ENCODE data around the gene ZNF493.

The ZNF493 gene

DNA sequence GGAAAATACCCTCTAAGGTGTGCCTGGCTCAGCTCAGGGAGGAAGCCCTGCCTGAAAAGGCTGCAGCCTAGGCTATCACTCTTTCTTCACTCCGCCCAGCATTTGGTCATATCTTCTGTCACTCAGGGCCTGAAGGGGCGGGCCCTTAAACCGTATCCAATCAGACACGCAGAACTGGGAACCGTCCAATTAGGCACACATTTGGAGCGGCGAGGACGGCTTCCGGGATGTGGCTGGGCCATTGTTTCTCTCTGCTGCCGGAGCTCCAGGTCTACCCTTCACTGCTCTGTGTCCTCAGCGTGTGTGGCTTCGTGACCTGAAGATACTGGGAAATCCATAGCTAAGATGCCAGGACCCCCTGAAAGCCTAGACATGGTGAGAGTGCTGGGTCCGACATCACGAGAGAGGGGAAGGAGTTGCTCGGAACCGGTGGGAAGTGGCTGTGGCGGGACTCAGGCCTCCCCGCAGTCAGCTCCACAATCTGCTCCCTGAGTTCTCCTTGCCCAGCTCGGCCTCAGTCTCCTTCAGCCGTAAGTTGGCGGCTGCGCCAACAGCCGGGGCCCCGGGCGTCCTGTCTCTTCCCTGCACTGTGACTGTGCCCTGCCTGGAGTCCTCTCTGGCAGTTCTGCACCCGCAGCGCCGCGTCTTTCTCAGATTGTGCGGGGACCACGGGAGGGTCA lies at the start of gene ZNF493:
Gene ZNF493 (plus strand): TSS at position 241 of the 680 bp plus-strand sequence. CDS start 105 bp downstream, at position 346.
- peak; percentile 91 for DNase-seq (ENCODE audit: low spot score)

DNA sequence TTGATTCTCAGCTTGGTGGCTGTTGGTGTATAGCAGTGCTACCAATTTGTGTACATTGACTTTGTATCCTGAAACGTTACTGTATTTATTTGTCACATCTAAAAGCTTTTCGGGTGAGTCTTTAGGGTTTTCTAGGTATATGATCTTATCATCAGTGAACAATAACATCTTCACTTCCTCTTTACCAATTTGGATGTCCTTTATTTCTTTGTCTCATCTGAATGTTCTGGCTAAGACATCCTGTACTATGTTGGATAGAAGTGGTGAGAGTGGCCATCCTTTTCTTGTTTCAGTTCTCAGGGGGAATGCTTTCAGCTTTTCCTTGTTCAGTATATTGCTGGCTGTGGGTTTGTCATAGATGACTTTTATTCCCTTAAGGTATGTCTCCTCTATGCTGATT lies 44.1 kb upstream of the ZNF493 start:
- DNase-seq (ENCODE audit: low spot score) = no peak

DNA sequence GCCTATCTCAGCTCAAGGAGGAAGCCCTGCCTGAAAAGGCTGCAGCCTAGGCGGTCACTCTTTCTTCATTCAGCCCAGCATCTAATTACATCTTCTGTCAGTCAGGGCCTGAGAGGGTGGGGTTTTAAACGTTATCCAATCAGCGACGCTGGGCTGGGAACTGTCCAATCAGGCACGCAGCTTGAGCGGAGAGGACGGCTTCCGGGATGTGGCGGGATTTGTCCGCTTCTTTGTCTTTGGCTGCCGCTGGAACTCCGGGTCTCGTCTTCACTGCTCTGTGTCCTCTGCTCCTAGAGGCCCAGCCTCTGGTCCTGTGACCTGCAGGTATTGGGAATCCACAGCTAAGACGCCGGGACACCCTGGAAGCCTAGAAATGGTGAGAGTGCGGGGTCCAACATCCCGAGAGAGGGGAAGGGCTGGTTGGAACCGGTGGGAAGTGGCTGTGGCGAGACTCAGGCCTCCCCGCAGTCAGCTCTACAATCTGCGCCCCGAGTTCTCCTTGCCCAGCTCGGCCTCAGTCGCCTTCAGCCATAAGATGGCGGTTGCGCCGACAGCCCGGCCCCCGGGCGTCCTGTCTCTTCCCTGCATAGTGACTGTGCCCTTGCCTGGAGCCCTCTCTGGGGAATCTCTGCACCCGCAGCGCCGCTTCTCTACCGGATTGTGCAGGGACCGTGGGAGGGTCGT lies 38.0 kb upstream of the ZNF493 start, which contains the start of gene ZNF738:
Gene ZNF738 (plus strand): TSS at position 233 of the 684 bp plus-strand sequence. CDS start 141 bp downstream, at position 374.
- peak; percentile 96 for DNase-seq (ENCODE audit: low spot score)

DNA sequence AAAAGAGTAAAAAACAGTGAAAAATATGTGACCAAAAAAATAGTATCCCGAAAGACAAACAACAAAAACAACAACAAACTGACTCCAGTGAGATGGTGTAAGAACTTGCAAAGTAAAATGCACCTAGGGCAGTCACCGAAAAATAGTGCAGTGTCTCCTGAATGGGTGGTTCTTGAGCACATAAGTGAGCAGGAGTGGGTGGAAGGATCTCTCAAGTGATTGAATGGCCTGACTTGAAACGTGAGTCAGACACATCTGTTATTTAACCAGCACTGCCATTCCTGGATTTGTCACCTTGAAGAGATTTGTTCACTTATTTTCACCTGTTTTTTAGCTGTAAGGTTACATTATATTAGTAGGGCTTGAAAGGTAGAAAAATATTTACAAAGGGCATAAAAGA lies 34.6 kb upstream of the ZNF493 start:
- DNase-seq (ENCODE audit: low spot score) = no peak

DNA sequence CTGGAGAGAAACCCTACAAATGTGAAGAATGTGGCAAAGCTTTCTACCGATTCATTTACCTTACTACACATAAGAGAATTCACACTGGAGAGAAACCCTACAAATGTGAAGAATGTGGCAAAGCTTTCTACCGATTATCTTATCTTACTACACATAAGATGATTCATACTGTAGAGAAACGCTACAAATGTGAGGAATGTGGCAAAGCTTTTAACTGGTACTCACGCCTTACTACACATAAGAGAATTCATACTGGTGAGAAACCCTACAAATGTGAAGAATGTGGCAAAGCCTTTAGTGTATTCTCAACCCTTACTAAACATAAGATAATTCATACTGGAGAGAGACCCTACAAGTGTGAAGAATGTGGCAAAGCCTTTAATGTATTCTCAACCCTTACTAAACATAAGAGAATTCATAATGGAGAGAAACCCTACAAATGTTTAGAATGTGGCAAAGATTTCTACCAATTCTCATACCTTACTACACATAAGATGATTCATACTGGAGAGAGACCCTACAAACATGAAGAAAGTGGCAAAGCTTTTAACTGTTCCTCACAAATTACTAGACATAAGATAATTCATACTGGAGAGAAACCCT lies 12.9 kb upstream of the ZNF493 start:
- no peak for DNase-seq (ENCODE audit: low spot score)

DNA sequence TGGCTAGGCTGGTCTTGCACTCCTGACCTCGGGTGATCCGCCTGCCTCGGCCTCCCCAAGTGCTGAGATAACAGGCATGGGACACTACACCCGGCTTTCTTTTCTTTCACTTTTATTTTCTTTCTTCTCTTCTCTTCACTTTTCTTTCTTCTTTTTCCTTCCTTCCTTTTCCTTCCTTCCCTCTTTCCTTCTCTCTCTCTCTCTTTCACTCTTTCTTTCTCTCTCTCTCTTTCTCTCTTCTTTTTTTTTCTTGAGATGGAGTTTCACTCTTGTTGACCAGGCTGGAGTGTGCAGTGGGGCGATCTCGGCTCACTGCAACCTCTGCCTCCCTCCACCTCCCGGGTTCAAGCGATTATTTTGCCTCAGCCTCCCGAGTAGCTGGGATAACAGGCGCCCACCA lies 812 bp upstream of the ZNF493 start:
- no peak for DNase-seq (ENCODE audit: low spot score)

DNA sequence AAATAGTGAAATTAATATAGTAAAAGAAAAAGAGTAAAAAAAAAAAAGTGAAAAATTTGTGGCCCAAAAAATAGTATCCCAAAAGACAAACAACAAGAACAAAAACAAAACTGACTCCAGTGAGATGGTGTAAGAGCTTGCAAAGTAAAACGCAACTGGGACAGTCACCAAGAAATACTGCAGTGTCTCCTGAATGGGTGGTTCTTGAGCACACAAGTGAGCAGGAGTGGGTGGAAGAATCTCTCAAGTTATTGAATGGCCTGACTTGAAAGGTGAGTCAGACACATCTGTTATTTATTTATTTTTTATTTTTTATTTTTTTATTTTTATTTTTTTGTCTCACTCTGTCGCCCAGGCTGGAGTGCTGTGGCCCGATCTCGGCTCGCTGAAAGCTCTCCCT lies 1.9 kb downstream of the ZNF493 start:
- no peak for DNase-seq (ENCODE audit: low spot score)

DNA sequence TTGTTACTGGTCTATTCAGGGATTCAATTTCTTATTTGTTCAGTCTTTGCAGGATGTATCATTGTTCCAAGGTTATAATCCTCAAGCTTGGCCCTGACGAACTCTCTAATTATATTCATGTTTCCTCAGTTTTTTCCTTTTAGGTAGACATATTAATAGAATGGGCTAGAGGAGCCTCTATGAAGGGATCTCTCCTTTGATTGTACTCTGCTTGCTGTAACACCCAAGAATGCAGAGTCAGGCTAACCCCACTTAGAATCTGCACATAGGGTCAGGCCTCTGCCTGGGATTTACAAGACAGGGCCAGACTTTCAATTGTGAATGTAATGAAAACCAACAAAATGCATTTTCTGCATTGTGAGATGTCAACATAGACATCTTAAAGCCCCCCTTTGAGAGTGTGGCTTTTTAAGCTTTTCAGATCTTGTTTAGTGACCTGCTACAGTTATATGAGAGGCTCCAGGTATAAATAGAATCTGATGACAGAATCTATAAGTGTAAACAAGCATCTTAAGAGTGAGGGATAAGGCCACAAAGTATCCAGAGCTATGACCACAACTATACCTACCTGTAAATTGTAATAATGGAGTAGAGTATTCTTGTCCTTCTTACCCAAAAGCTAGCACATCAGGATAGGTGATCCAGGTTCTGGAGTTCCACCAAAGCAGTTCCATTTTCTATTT lies 5.5 kb downstream of the ZNF493 start:
- DNase-seq (ENCODE audit: low spot score) = no peak

DNA sequence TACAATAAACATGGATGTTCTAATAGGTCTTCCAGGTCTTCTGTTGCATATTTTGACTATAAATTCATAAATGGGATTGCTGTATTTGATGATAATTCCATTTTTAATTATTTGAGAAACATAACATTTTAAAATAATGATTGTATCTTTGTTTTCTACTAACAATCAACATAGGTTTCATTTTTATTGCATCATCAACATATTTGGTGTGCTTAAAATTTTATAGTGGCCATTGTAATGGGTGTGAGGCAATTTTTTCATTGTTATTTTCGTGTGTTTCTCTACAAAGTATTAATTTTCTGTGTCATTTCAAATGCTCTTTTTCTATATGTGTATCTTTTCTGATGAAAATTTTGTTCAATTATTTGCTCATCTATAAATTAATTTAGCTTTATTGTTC lies 13.2 kb downstream of the ZNF493 start:
- DNase-seq (ENCODE audit: low spot score) = no peak

DNA sequence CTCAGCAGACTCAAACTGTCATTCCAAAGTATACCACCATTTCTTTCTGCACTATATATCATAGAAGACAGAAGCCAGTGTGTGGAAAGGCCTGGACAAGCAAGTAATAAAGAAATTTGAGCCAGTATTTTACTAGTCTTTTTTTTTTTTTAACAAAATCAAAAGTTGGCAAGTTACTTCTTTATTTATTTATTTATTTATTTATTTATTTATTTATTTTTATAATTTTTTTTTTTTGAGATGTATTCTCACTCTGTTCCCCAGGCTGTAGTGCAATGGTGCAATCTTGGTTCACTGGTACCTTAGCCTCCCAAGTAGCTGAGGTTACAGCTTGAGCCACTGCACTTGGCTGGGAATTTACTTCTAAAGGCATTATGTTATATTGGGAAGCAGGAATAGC lies 25.3 kb downstream of the ZNF493 start:
- DNase-seq (ENCODE audit: low spot score) = no peak

DNA sequence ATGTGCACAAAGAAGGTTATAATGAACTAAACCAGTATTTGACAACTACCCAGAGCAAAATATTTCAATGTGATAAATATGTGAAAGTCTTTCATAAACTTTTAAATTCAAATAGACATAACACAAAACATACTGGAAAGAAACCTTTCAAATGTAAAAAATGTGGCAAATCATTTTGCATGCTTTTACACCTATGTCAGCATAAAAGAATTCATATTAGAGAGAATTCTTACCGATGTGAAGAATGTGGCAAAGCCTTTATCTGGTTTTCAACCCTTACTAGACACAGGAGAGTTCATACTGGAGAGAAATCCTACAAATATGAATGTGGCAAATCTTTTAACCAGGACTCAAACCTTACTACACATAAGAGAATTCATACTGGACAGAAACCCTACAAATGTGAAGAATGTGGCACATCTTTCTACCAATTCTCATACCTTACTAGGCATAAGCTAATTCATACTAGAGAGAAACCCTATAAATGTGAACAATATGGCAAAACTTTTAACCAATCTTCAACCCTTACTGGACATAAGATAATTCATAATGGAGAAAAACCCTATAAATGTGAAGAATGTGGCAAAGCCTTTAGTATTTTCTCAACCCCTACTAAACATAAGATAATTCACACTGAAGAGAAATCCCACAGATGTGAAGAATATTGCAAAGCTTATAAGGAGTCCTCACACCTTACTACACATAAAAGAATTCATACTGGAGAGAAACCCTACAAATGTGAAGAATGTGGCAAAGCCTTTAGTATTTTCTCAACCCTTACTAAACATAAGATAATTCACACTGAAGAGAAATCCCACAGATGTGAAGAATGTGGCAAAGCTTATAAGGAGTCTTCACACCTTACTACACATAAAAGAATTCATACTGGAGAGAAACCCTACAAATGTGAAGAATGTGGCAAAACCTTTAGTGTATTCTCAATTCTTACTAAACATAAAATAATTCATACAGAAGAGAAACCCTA lies 26.4 kb downstream of the ZNF493 start:
- DNase-seq (ENCODE audit: low spot score) = no peak

DNA sequence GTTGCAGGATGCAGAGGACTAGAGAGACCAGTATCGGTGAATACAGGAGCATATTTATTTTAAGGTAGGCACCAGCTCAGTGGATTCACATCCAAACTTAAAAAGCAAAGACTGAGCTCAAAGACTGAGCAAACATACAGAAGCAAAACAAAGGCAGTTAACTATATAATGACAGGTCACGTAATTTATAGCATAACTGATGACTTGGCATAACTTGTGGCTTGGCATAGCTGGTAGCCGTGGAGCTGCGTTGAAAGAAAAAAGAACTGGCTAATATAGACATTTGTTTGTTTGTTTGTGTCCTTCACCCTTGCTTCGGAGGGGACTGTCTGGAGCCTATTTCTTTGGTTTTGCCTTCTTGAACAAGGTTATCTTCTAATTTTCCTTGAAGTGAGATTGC lies 33.7 kb downstream of the ZNF493 start:
- no peak for DNase-seq (ENCODE audit: low spot score)

DNA sequence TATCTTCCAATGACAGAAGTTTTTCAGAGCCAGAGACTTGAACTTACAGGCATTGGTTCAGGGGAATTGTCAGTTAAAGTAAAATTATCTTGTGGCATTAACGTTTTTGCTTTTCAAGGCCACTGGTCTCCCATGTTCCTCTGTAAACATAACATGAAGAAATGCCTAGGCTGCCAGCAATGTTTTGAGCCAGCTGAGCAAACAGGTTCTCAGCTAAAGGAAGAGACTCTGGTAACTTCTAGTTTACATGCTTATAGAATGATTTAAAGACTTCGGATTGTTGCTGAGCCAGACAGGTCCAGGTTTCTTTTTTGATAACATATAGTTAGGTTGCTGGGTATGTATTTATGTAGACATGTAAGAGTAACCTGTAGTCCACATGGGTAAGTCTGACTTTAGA lies 35.7 kb downstream of the ZNF493 start:
- DNase-seq (ENCODE audit: low spot score) = no peak

DNA sequence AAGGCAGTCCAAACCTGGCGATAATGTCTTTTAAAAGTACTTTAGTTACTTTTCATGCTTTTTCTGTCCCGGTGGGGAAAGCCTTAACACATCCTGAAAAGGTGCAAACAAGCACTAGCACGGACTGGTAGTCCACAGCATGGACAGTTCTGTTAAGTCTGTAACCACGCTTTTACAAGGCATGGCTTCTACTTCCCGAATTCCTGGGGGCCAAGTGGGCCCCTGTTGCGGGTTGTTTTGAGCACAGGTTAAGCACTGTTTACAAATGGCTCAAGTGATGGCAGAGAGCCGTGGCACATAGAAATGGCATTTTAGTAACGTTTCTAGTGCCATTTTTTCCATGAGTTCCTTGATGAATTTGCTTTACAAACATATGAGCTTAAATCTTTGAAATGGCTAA lies 37.6 kb downstream of the ZNF493 start:
- no peak for DNase-seq (ENCODE audit: low spot score)

DNA sequence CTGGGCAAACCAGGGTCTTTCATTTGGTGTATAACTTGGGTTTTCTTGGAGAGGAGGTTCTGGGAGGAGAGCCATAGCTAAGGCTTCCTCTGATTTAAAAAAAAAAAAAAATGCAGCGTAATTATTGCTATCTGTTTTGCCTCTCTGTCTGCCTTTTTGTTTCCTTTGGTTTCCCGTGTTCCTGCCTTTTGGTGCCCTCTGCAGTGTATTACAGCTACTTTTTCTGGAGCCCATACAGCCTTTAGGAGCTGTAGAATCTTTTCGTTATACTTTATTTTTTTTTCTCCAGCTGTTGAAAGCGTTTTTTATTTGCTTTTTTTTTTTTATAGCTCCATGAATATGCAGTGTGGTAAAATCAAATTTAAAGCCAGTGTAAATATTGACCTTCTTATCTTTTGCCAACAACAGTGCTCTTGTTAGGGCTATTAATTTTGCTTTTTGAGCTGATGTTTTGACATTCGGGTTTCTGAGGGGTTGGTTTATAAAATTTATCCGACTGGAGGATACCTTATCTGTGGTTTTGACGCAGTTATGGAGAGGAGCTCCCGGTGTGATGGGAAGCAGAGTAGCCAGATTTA lies 38.1 kb downstream of the ZNF493 start:
- no peak for DNase-seq (ENCODE audit: low spot score)

DNA sequence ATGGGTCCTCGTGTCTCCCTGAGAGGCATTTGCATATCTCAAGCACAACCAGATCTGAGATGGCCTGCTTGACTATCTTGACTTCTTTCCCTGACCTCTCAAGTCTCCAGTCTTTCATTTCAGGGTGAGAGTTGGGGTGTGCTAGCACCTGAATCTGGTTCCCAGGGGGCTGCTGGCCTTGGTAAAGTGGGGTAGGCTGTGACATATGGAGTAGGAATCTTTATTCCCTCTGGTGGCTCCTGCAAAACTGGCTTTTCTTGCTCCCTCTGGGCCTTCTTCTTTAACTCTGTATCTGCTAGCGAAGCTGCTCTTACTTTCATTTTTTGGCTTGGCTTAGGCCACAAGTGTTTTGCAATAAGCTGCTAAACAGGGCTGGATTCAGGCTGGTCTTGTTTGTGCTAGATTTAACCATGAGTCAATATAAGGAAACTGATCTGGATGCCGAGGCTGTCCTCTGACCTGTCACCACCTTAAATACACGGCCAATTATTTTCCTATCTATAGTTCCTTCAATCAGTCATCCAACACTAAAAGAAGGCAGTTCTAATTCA lies 42.3 kb downstream of the ZNF493 start:
- no peak for DNase-seq (ENCODE audit: low spot score)

DNA sequence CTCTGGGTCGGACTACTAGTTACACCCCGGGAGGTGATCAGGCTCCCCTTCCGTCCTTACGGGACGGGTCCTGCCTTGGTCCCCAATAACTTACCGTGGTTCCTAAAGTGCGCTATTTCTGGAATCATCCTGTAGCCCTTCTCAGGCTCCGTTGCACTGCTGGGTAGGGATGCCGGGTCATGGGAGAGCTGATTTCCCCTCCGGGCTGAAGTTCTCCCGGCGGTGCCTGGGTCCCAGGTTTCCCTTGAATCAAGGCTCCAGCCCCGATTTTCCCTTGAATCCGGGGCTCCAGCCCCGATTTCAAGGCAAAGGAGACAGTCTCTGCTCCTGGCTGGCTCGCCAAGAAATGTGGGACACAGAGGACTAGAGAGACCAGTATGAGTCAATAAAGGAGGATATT lies 43.4 kb downstream of the ZNF493 start:
- DNase-seq (ENCODE audit: low spot score) = no peak

DNA sequence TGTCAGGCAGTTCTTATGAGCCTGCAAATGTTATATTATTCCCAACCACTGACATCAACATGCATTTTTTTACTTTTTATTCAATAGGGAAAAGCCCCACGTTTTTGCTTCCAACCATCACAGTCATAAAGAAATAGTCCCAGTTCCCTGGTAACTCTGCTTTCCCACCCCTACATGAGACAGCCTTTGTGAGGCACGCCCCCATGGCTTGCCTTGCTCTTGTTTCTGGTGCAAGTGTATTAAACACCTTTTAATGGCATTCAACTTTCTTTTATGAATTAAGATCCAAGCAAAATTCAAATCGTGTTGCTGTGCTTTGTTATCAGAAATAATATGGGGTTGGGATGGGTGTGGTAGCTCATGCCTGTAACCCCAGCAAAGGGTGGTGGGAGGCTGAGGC lies 54.3 kb downstream of the ZNF493 start:
- no peak for DNase-seq (ENCODE audit: low spot score)

DNA sequence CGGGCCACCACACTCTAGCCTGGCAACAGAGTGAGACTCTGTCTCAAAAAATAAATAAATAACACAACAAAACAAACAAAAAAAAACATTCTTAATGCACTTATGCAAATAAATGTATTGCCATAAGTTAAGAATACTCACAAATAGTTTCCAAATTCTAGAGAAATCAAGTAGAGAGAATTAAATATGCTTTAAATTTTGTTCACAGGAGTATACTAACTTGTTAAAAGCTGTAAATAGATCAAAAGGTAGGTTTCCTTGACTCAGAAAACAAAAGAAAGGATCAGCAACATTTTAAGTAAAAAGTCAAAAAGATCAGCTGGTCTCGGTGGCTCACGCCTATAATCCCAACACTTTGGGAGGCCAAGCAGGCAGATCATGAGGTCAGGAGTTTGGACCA lies 58.0 kb downstream of the ZNF493 start:
- DNase-seq (ENCODE audit: low spot score) = no peak

DNA sequence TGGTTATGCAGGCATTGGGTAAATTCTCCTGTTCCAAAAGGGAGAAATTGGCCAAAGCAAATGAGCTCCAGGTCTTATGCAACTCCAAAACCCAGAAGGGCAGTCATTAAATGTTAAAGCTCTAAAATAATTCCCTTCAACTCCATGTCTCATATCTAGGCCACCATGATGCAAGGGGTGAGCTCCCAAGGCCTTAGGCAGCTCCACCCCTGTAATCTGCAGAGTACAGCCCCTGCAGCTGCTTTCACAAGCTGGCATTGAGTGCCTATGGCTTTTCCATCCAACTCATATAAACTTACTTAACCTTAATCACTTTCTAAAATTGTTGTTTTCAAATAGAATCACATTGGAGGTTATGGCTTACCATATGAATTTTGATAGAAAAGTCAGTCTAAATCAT lies 63.8 kb downstream of the ZNF493 start:
- no peak for DNase-seq (ENCODE audit: low spot score)

DNA sequence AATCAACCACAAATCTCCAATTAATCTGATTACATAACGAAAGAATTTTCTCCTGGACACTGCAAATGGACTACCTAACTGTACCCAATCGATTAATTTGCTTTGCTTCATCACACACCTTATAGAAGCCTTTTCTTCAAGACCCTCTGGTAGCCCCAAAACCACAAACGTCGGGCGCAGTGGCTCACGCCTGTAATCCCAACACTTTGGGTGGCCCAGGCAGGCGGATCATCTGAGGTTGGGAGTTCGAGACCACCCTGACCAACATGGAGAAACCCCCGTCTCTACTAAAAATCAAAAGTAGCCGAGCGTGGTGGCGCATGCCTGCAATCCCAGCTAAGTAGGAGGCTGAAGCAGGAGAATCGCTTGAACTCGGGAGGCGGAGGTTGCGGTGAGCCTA lies 65.6 kb downstream of the ZNF493 start:
- DNase-seq (ENCODE audit: low spot score) = no peak

Data from ecto neural progenitor cell (in vitro differentiated cells).